SW480 (cell line): ENCODE measurements around the gene NOXO1.
"Not testable (repeated sequence)": the region's sequence is repeated elsewhere in the genome, so short reads cannot be mapped to it uniquely, and the experiment has no call there.

Experiments used
- DNase-seq: peaks from one replicate; pipeline ENCODE4 v3.0.0-alpha.2; 2016; ENCODE audit warnings: low spot score

Gene NOXO1, protein sequence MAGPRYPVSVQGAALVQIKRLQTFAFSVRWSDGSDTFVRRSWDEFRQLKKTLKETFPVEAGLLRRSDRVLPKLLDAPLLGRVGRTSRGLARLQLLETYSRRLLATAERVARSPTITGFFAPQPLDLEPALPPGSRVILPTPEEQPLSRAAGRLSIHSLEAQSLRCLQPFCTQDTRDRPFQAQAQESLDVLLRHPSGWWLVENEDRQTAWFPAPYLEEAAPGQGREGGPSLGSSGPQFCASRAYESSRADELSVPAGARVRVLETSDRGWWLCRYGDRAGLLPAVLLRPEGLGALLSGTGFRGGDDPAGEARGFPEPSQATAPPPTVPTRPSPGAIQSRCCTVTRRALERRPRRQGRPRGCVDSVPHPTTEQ

DNA sequence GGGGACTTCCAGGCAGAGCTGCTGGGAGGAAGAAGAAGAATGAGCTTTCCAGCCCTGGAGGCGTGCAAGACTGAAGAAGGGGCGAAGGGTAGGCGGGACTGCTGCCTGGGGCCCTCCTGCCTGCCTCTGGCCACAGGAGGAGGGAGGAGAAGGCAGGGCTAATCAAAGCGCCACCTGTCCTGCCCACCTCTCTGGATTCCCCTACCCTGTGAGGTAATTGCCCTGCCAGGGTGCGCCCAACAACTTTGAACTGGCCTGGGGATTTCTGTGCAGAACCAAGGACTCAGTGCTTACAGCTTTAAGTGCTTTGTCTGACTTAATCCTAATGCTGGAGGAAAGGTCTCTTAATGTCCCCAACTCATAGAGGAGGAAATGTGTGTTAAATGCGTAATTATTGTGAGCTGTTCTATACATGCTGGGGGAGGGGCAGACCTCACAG, at the start of gene NOXO1:
Gene NOXO1, minus strand, starts transcription at position 72 of the 439 bp plus-strand sequence. CDS start 290 bp downstream, outside the sequence.
- peak; percentile 79 for DNase-seq

DNA sequence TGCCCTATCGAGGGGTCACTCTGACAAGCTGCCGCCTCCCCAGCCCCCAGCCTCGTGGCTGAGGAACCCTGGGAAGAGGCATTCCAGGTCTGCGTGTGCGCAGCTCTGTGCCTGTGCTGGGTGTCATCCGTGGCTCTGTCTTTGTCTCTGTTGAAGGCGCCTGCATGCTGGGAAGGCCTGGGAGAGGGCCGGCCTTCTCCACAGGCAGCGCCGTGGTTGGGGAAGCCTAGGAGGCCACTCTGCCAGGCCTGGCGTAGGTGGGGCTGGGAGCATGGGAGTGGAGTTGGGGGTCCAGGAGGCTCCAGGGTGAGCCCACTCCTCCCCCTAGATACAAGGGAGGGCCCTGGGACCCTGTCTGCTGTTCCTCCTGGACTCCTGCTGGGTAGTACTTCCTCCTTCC, 48.8 kb upstream of the NOXO1 start:
- no peak for DNase-seq

DNA sequence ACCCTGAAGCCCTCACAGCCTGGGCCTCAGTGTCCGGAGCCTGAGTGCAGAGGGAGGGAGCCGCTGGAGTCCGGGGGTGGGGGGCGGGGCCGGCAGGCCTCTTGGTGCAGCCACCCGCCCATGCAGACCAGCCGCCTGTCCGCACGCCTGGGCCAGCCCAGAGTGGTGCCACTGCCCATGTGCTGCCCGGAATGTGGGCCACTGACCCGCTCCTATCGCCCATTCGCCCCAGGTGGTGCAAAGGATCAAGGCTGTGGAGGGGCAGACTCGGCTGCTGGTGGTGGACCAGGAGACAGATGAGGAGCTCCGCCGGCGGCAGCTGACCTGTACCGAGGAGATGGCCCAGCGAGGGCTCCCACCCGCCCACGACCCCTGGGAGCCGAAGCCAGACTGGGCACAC, 48.1 kb upstream of the NOXO1 start:
- no peak for DNase-seq

DNA sequence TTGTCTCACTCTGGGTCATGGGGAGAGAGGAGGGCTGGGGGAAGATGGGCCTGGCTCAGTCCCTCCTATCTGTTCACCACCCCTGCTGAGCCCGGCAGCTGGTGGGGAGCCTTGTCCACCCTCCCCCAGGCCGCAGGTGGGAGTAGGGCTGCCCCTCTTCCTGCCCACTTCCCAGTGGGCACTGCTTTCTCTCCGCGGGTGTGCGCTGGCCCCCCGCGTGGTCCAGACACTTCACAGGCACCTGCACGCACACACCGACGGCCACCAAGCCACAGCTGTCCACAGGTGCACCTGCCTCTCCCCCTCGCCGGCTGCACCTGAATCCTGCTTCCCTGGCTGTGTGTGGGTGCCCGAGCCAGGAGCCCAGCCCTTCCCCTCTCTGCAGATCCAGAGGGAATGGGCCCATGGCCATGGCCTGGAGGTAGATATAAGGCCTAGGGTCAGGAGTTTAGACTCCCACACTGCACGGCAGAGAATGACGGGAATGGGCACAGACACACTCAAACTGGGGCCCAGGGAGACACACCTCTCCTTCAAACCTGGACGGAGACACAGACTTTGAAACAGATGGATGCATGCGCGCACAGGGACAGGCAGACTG, 47.5 kb upstream of the NOXO1 start:
- DNase-seq = no peak

DNA sequence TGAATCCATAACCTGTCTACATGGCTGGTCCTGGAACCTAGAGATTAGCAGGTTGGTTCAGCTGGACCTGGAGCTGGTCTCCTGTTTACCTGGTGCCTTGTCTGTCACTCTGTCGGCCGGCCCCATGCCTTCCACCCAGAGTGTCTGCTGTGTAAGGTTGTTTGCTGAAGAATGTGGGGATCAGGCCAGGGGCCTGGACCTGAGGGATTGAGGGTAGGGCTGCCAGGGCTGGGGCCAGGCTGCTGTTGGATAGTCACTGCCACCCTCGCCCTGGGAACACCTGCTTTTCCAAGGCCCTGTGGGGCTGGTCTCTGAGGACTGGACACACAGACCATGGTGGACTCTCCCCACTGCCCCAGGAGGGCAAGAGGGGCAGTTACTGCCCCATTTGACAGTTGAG, 46.9 kb upstream of the NOXO1 start:
- no peak for DNase-seq

DNA sequence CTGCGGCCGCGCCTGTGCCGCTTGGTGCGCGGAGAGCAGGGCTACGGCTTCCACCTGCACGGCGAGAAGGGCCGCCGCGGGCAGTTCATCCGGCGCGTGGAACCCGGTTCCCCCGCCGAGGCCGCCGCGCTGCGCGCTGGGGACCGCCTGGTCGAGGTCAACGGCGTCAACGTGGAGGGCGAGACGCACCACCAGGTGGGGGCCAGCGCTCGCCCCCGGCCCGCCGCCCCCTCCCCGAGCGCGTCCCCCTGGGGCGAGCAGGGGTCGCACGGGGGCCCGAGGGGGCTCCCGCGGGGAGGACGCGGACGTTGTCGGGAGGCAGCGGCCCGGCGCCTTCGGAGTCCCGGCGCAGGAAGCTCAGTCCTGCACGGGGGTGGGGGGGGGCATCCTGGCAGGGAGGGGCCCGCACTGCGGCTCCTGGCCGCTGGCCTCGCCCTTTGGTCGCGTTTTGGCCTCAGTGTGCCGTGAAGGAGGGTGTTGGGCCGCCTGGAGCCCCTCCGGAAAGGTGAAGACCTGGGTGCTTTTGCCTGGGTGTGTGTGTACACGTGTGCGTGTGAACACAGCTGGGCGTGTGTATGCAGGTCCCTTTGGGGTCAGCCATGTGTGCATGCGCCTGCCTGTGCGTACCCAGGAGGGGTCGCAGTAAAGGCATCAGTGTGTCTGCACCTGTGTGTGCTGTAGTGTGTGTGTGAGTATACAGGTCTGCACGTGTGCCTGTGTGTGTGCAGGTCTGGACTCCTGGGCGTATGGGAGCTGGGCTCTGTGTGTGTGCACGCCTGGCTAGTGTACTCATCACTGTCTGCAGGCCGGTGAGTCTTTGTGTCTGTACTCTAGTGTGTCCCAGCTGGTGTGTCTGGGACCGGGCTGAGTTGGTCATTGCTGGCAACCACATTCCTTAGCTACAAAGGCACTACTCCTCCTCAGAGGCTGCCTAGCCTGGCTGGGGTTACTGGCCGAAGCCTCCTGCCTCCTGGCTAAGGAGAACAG, 46.0 kb upstream of the NOXO1 start:
- DNase-seq = no peak

DNA sequence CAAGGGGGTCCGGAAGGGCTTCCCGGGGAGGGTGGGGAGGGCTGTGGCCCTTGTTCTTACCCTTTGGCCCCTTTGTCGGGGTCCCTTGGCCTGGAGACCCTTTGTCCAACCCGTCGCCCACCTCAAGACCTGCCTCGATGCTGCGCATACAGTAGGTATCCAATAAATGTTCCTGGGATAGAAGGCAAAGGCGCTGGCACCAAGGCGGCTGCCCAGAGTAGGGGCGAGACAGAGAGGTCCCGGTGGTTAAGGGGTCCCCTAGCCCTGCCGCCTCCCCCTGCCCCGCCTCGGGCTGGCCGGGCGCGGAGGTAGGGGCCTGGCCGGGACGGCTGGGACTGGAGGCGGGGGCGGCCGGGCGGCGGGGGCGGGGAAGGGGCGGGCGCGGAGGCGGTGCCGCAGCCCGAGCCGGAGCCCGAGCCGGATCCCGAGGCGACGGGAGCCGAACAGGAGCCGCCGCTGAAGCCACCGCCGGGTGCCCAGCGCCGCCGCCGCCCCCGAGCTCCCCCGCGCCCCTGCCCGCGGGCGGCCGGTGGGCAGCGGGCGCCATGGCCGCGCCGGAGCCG, 45.3 kb upstream of the NOXO1 start, which contains the start of gene NHERF2:
Gene NHERF2, plus strand, starts transcription at position 442 of the 563 bp plus-strand sequence. Its CDS starts 104 bp downstream, at position 546.
- no peak for DNase-seq

DNA sequence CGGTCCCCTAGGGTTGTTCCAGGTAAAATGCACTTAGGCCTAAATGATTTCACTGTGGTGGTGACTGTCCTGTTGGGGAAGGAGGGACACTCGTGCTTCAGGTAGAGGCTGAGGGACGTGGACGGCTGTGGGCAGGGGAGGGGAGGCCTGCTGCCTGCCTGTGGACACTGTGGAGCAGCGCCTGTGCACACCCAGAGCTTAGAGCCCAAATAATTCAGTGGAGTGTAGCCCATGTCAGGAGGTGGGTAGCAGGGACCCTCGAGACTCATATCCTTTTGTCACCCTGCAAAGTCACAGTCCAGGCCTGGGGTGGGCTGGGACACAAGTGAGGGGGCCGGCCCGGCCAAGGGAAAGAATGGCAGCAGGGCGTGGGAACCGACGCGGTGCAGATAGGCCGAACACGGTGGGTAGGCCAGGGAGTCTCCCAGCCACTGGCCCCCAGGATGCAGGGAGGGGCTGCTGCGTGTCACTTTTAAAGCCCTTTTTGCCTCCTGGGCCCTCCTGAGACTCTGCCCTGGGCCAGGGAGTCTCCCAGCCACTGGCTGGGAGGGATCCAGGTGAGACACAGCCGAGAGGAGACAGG, 44.7 kb upstream of the NOXO1 start:
- no peak for DNase-seq

DNA sequence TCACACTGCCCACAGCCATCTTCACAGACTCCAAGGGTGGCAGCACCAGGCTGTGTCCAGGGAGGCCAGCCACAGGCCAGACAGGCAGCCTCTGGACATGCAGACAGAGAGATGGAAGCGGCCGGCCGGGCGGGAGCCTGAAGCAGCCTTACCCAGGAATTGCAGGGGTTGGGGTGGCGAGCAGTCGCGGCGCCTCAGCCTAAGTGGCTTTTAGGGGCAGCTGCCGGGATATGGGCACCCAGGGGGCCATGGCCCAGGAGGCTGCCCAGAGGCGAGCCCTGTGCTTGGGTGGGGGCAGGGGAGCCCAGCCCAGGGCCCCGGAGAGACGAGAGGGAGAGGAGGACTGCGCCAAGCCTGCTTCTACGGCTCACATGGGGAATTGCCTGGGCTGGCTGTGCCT, 44.0 kb upstream of the NOXO1 start:
- DNase-seq = no peak

DNA sequence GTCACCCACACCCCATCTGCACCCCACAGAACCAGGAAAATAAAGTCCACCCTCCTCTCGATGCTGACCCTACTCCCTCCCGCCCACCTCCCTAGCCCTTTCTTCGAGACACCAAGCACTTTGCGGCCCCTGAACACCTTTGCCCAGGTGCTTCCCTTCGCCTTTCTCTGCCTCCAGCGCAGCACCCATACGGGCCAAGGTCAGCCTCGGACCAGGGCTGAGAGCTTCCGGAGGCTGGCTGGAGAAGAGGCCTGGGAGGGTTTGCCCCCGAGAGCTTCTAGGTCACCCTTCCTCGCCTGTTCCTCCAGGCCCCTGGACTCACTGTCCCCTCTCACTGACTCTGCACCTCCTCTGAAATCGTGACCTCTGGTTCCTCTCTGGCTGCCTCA, 42.8 kb upstream of the NOXO1 start:
- DNase-seq = no peak

DNA sequence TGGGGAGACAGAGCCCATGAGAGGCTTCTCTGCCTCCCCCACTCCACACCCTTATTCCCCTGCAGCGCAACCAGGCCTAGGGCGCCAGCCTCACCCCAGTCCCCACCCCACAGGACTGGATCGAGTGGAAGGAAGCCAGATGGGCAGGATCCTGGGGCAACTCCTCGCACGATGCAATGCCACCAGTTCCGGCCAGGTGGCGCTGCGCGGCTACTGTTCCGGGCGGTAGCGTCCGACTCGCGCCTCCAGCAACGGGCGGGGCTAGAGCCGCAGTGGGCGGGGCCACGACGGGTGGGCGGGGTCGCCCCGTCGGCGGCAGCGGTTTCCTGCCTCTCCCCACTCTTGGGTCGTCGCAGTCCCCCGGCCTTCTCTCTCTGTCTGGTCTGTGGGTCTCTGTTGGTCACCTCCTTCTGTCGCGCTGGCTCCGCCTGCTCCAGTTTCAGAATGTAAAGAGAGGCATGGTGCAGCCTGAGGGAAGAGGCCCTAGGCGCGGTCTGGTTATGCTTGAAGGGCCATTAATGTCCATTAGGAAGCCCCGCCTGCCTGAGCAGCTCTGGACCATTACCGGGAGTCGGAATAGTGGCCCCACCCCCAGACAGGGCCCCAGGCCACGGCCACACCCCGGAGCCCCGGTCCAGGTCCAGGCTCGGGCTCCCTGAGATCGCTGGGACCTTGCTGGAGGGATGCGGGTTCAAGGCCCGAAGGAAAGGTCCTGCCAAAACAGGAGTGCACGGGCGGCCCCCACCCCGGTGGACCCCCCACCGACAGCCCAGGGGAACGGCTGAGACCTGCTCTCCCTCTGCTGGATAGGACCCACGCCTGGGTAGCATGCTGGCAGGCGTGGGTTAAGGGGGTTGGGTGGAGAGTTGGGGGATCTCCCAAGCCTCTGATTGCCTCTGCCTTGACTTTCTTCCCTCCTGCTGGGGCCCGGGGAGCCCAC, 42.1 kb upstream of the NOXO1 start:
- DNase-seq = peak; percentile 75

DNA sequence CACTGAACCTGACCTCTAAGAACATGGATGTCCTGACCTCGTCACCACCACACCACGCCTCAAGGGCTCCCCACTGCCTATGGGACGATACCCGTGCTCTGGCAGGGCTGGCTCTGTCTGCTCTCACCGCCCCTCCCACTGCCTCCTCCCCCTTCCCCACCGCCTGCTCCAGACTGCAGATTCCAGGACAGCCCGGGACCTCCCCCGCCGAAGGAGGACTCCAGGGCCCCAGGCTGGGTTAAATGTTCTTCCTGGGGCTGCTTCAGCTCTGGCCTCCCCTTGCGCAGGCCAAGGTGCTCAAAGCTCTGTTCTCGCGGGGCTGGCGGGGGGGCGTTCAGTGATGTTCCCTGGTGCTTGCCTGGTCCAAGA, 41.4 kb upstream of the NOXO1 start:
- no peak for DNase-seq

DNA sequence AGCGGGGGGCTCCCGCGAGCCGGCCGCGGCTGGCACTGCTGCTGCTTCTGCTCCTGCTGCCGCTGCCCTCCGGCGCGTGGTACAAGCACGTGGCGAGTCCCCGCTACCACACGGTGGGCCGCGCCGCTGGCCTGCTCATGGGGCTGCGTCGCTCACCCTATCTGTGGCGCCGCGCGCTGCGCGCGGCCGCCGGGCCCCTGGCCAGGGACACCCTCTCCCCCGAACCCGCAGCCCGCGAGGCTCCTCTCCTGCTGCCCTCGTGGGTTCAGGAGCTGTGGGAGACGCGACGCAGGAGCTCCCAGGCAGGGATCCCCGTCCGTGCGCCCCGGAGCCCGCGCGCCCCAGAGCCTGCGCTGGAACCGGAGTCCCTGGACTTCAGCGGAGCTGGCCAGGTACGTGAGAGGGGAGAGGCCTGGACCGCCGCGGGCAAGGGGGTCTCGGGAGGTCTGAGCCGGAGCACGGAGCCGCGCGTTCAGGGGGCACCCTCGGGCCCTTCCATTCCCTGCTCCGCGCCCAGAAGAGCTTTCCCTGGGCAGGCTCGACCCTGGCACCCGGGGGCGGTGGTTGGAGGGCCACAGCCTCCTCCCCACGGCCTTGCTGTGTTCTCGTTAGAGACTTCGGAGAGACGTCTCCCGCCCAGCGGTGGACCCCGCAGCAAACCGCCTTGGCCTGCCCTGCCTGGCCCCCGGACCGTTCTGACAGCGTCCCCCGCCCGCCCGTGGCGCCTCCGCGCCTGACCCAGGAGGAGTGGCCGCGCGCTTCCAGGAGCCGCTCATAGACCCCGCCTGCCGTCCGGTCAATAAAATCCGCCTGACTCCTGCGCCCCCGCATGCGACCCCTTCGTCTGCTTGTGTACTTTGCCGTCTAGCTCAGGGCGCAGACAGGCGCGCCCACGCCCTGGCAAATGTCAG, 38.9 kb upstream of the NOXO1 start:
- DNase-seq = no peak

DNA sequence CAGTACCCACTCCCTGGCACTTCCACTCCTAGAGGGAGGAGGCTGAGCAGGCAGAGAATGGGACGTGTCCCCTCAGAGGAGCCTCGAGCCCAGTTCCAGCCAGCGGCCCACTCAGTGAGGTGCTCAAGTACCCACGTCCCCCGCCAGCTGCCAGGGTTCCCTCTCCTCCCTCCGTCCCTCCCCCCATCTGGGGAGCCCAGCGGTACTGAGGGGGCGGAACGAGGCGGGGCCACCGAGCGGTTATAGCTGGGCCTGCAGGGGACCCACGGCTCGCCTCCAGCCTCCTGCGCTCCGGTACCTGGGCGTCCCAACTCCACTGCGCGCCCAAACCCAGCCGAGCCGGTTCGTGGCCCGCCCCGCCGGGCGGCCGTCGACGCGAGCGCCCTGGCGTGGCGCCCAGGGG, 38.2 kb upstream of the NOXO1 start, which contains the start of gene NPW:
Gene NPW, plus strand, starts transcription at position 268 of the 403 bp plus-strand sequence.
- no peak for DNase-seq

DNA sequence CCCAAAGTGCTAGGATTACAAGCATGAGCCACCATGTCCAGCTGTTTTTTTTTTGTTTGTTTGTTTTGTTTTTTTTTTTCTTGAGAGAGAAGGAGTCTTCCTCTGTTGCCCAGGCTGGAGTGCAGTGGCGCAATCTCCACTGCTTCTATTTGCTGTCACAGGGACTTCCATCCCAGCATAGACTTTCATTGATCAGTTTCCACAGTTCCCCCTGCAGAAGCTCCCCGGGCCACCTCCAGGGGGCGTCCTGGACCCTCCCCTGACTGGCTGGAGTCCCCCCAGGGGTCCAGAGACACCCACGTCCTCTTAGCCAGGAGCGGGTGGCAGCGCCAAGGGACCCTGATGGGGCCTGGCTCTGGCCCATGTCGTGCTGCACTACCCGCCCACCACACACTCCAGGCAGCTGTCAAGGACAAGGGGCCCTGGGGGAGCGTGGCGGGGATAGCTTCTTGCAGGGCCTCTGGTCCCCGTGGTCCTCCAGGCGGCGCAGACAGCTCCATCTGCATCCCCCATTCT, 35.2 kb upstream of the NOXO1 start:
- no peak for DNase-seq

DNA sequence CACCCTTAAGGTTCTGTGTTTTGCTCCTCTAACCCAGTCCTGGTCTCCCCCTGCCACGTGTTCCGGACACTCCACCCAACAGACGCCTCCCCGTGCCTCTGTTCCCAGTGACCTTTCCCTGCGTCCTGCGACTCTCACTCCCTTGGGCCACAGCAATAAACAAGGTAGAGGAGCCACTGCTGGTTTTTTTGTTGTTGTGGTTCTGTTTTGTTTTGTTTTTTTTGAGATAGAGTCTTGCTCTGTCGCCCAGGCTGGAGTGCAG, 34.6 kb upstream of the NOXO1 start:
- no peak for DNase-seq

DNA sequence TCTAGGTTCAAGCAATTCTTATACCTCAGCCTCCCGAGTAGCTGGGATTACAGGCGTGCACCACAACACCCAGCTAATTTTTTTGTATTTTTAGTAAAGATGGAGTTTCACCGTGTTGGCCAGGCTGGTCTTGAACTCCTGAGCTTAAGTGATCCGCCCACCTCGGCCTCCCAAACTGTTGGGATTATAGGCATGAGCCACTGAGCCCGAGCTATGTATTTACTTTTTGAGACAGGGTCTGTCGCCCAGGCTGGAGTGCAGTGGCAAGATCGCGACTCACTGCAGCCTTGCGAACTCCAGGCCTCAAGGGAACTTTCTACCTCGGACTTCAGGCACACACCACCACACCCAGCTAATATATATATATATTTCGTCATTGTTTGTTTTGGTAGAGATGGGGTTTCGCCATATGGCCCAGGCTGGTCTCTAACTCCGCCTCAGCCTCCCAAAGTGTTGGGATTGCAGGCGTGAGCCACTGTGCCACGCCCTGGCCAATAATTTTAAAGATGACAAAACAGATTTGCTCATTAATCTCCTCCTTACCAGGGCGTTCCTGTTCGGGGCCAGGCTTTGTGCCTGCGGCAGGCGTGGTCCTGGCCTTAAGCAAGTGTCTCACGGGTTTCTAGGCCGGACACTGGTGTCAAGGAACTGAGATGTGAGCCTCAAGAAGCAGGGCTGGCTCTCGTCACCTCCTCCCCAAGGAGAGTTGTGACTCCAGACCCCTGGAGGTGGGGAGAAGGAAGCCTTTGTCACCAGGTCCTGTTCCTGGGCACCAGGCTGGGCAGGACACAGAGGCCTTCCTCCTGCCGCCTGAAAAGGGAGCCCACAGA, 34.1 kb upstream of the NOXO1 start:
- peak; percentile 80 for DNase-seq

DNA sequence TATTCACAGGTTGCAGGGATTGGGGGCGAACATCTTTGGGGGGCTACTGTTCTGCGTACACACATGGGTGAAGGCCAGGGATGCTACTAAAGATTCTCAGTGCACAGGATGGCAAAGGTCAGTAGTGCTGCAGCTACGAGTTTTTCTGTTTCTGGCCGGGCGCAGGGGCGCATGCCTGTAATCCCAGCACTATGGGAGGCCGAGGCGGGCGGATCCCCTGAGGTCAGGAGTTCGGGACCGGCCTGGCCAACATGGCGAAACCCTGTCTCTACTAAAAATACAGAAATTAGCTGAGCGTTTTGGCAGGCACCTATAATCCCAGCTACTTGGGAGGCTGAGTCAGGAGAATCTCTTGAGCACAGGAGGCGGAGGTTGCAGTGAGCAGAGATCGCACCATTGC, 32.3 kb upstream of the NOXO1 start:
- no peak for DNase-seq

DNA sequence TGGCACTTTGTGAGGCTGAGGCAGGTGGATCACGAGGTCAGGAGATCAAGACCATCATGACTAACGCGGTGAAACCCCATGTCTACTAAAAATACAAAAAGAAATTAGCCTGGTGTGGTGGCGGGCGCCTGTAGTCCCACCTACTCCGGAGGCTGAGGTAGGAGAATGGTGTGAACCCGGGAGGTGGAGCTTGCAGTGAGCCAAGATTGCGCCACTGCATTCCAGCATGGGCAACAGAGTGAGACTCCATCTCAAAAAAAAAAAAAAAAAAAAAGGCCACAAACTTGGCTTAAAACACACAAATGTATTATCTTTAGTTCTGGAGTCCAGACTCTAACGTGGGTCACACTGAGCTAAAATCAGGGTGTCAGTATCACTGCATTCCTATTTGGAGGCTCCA, 30.5 kb upstream of the NOXO1 start:
- DNase-seq = not testable (repeated sequence)
